Peyer's patch (tissue), 4 donors: ENCODE results near the gene GNG12. TPM values are rescaled to one million over a fixed set of nuclear protein-coding genes. Genes with fewer than 3 reads are reported as not detected.

Source experiments
- DNase-seq, 3 donors: peaks; one replicate each; pipeline ENCODE4 v3.0.0-alpha.2; 2017 to 2019
- H3K27ac ChIP-seq, 4 donors: fragments of 200-600 bp; sonication (generic); one replicate each; pipeline ENCODE4 v1.5.1; 2016 to 2019
- H3K27me3 ChIP-seq, 2 donors: fragments of 200-600 bp; sonication (generic); one replicate each; pipeline ENCODE4 v1.5.1; 2019
- H3K36me3 ChIP-seq, 3 donors: fragments of 200-600 bp; sonication (generic); one replicate each; pipeline ENCODE4 v1.5.1; 2016 to 2019
- H3K4me1 ChIP-seq, 4 donors: fragments of 200-600 bp; sonication (generic); one replicate each; pipeline ENCODE4 v1.5.1; 2016 to 2019
- H3K4me3 ChIP-seq, 4 donors: fragments of 200-600 bp; sonication (generic); 1 replicate in 3 of 4; 2 replicates in 1 of 4; pipeline ENCODE4 v1.5.1; 2016 to 2019; ENCODE audit warnings: mild to moderate bottlenecking in 1 of 4
- H3K9me3 ChIP-seq, 4 donors: fragments of 200-600 bp; sonication (generic); one replicate each; pipeline ENCODE4 v1.5.1; 2016 to 2019; ENCODE audit warnings: mild to moderate bottlenecking in 1 of 4
- POLR2A ChIP-seq, 2 donors: fragments of 450-650 bp; IDR thresholded peaks; one replicate each; pipeline ENCODE4 v1.5.1; 2017; ENCODE audit warnings: antibody characterized with exemption in 2 of 2, mild to moderate bottlenecking in 2 of 2, moderate library complexity in 2 of 2
- total RNA-seq, 4 donors: library from RNA; depleted of rRNA; stranded (reverse); fragments of >200 nt; gene quantifications; one replicate each; pipeline ENCODE4 v1.1.0, GENCODE V29; 2016
- TF ChIP-seq, protein P1 (sequence below), 6 experiments: fragments of 450-650 bp in 4 of 6; fragments of 200-600 bp in 2 of 6; sonication (generic) in 1 of 6; IDR thresholded peaks; one replicate each; pipeline ENCODE4 v1.5.1; 2017 to 2019; ENCODE audit warnings: antibody characterized with exemption in 6 of 6, mild to moderate bottlenecking in 3 of 6, moderate library complexity in 1 of 6

GNG12 gene
- total RNA-seq, 4 donors from 2014 or later: 61.9 to 271 (median 165) TPM

DNA sequence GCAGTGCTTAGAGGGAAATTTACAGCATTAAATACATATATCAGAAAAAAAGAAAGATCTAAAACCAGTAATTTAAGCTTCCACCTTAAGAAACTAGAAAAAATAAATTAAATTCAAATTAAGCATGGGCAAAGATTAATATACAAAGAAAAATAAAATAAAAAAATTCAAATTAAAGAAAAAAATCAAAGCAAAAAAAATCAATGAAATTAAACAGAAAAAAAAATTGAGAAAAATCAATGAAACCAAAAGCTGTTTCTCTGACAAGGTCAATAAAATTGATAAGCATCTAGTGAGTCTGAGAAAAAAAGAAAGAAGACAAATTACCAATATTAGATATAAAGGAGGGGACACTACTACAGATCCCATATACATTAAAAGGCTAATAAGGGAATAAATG, 26.0 kb downstream of the GNG12 start:
- Histone ChIP-seq H3K36me3 (no peaks in the 10 kb centered on the region), H3K27ac (no peak overlapping the region), H3K4me3 (no peak overlapping the region), H3K4me1 (peaks cover 0 to 32% (median 1%) of the 10 kb centered on the region in 4 donors), H3K27me3 (no peaks in the 10 kb centered on the region), H3K9me3 (no peaks in the 10 kb centered on the region)
- no peak for TF ChIP-seq POLR2A (IDR thresholded peaks at IDR 0.05)
- TF ChIP-seq, protein P1, sequence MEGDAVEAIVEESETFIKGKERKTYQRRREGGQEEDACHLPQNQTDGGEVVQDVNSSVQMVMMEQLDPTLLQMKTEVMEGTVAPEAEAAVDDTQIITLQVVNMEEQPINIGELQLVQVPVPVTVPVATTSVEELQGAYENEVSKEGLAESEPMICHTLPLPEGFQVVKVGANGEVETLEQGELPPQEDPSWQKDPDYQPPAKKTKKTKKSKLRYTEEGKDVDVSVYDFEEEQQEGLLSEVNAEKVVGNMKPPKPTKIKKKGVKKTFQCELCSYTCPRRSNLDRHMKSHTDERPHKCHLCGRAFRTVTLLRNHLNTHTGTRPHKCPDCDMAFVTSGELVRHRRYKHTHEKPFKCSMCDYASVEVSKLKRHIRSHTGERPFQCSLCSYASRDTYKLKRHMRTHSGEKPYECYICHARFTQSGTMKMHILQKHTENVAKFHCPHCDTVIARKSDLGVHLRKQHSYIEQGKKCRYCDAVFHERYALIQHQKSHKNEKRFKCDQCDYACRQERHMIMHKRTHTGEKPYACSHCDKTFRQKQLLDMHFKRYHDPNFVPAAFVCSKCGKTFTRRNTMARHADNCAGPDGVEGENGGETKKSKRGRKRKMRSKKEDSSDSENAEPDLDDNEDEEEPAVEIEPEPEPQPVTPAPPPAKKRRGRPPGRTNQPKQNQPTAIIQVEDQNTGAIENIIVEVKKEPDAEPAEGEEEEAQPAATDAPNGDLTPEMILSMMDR (IDR thresholded peaks at IDR 0.05): no peak
- no peak for DNase-seq

DNA sequence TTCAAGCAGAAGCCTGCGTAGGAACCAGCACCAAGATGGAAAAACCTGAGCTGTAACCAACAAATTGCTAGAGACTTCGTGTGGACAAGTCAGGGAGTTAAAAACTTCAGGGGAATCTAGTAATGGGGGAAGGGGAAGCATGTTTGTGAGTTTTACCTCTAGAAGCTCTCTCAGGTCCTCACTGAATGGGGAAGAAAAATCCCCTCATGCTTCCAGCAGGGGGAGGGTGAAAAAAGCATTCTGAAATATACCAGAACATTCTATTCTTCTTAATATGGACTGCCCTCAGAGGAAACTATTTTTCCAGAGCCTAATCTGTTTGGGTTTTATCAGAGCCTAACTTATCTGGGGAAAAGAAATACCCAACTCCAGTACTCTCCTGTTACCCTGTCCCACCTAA, 28.6 kb downstream of the GNG12 start:
- Histone ChIP-seq H3K27ac (peak overlapping the region in 1 of 4 donors; percentile 10), H3K4me3 (no peak overlapping the region), H3K36me3 (no peaks in the 10 kb centered on the region), H3K9me3 (no peaks in the 10 kb centered on the region), H3K4me1 (peaks cover 0 to 27% (median 1%) of the 10 kb centered on the region in 4 donors), H3K27me3 (no peaks in the 10 kb centered on the region)
- TF ChIP-seq, protein P1 (IDR thresholded peaks at IDR 0.05): no peak
- no peak for TF ChIP-seq POLR2A (IDR thresholded peaks at IDR 0.05)
- no peak for DNase-seq

DNA sequence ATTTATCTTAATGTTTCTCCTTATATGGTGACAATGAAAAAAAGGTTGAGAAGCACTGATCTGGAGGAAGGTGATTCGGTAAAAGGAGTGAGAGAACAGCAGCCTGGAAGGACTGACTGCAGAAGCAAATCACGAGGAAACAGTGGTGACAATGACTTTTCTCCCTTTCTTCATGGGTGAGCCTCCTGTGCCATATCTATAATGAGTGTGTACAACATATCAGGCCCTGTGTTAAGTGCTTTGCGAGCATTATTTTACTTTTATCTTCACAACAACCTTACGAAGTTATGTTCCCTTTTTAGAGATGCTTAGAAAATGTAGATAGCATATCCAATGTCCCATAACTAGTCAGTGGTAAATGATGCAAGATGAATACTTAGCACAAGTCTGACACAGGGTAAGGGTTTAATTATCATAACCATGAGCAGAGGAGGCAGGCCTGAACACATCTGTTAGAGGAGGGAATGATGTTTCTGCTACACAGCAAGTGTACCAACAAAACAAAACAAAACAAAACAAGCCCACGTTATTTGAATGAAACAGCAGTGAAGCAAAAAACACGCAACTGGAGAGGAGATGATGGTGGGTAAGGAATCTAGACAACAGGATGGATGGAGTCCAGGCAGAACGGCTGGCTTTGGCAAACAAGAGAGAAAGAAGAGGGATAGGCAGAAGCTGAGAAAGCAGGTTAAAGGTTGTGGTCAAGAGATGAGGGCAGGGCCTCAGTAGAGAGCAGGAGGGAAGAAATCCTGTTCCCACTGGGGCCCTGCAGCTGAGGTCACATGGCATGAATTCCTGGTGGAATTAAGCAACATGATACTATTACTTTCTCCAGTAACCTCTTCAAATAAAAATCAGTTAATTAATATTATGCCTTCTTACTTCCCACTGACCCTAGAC, 29.6 kb downstream of the GNG12 start:
- TF ChIP-seq, protein P1 (IDR thresholded peaks at IDR 0.05): no peak
- TF ChIP-seq POLR2A (IDR thresholded peaks at IDR 0.05): no peak
- H3K4me1 ChIP-seq: peaks cover 0 to 27% (median 1%) of the 10 kb centered on the region in 4 donors
- no peaks in the 10 kb centered on the region for H3K36me3 ChIP-seq
- peak overlapping the region in 2 of 4 donors; percentile 28 to 42 for H3K27ac ChIP-seq
- no peaks in the 10 kb centered on the region for H3K9me3 ChIP-seq
- H3K4me3 ChIP-seq: no peak overlapping the region
- no peaks in the 10 kb centered on the region for H3K27me3 ChIP-seq
- DNase-seq: no peak

DNA sequence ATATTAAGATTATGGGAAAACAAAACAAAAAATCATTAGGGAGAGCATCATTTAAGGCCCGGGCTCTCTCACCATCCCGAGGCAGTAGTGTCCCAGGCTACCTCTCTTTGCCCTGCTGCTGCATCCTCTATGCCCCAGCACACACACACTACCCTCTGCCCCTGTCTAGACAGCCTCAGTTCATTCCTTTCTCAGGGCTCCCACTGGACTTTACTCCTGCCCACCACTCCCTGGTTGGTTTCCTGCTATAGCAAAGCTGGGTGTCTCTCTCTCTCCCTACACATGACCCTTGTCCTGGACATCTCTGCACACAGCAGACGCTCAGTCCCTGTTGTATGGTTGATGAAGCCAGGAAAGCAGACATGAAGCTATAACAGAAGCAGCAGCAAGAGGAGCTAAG, 30.7 kb downstream of the GNG12 start:
- no peak overlapping the region for H3K4me3 ChIP-seq
- H3K4me1 ChIP-seq: peaks cover 0 to 27% (median 1%) of the 10 kb centered on the region in 4 donors
- peak in 2 of 3 donors; percentile 60 to 62 for DNase-seq
- peak in 1 of 2 donors; percentile 31 for TF ChIP-seq POLR2A (IDR thresholded peaks at IDR 0.05)
- TF ChIP-seq, protein P1 (IDR thresholded peaks at IDR 0.05): no peak
- H3K36me3 ChIP-seq: no peaks in the 10 kb centered on the region
- no peaks in the 10 kb centered on the region for H3K9me3 ChIP-seq
- peak overlapping the region in 2 of 4 donors; percentile 28 to 64 for H3K27ac ChIP-seq
- no peaks in the 10 kb centered on the region for H3K27me3 ChIP-seq

DNA sequence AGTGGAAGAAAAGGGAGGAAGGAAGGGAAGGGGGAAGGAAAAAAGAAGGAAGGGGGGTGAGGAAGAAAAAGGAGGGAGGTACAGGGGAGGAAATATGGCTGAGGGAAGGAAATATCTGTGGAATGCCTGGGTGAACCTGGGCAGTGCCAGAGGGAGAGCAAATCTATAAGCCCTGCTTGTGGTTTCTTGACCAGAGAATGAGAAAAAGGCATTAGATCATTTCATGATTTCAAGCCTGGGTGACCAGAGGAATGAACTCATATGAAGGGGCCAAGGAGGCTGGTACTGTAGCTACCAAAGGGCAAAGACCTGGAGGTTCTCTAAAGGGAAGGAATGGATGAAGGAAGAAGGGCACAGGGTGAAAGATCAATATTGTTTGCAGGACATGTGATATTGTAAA, 31.4 kb downstream of the GNG12 start:
- no peak for DNase-seq
- Histone ChIP-seq H3K27me3 (no peaks in the 10 kb centered on the region), H3K4me1 (peaks cover 0 to 27% (median 1%) of the 10 kb centered on the region in 4 donors), H3K4me3 (no peak overlapping the region), H3K36me3 (no peaks in the 10 kb centered on the region), H3K27ac (peak overlapping the region in 2 of 4 donors; percentile 28 to 64), H3K9me3 (no peaks in the 10 kb centered on the region)
- TF ChIP-seq POLR2A (IDR thresholded peaks at IDR 0.05): no peak
- TF ChIP-seq, protein P1 (IDR thresholded peaks at IDR 0.05): no peak
